H9 (cell line): ENCODE measurements around the gene PDZD2. TPM values are rescaled to one million over a fixed set of nuclear protein-coding genes. Genes with fewer than 3 reads are reported as not detected.

ENCODE experiments used
- DNase-seq: peaks from one replicate; pipeline ENCODE4 v3.0.0-alpha.2; 2017
- H2AFZ ChIP-seq: one replicate; pipeline ENCODE4 v1.6.1; 2013; ENCODE audit warnings: mild to moderate bottlenecking, low read length, control low read depth, moderate library complexity
- H2AK5ac ChIP-seq: 2 replicates; pipeline ENCODE4 v1.6.1; 2013; ENCODE audit warnings: low read length, control low read depth, mixed read lengths; ENCODE audit not compliant: insufficient read length
- H2BK120ac ChIP-seq: one replicate; pipeline ENCODE4 v1.6.1; 2013; ENCODE audit warnings: low read depth, mild to moderate bottlenecking, low read length, control low read depth, inconsistent platforms; ENCODE audit not compliant: poor library complexity, severe bottlenecking
- H2BK12ac ChIP-seq: 2 replicates; pipeline ENCODE4 v1.6.1; 2013; ENCODE audit warnings: low read length, control low read depth, mixed read lengths, low read depth; ENCODE audit not compliant: insufficient read length
- H2BK15ac ChIP-seq: 2 replicates; pipeline ENCODE4 v1.6.1; 2013; ENCODE audit warnings: low read depth, low read length, control low read depth
- H2BK20ac ChIP-seq: one replicate; pipeline ENCODE4 v1.6.1; 2013; ENCODE audit warnings: low read depth, mild to moderate bottlenecking, low read length, control low read depth, inconsistent platforms; ENCODE audit not compliant: poor library complexity, severe bottlenecking
- H2BK5ac ChIP-seq: 2 replicates; pipeline ENCODE4 v1.6.1; 2013; ENCODE audit warnings: low read length, control low read depth, mixed read lengths; ENCODE audit not compliant: insufficient read length
- H3K14ac ChIP-seq: 2 replicates; pipeline ENCODE4 v1.6.1; 2013; ENCODE audit warnings: low read length, control low read depth; ENCODE audit not compliant: insufficient read depth
- H3K18ac ChIP-seq: 2 replicates; pipeline ENCODE4 v1.6.1; 2013; ENCODE audit warnings: low read depth, mild to moderate bottlenecking, mixed read lengths, low read length, control low read depth; ENCODE audit not compliant: insufficient read length
- H3K23ac ChIP-seq: 2 replicates; pipeline ENCODE4 v1.6.1; 2013; ENCODE audit warnings: low read length, control low read depth, mixed read lengths, low read depth; ENCODE audit not compliant: insufficient read length
- H3K23me2 ChIP-seq: 2 replicates; pipeline ENCODE4 v1.6.1; 2013; ENCODE audit warnings: low read depth, mild to moderate bottlenecking, mixed read lengths, low read length, control low read depth; ENCODE audit not compliant: insufficient read length, poor library complexity, severe bottlenecking
- H3K27ac ChIP-seq: 2 replicates; pipeline ENCODE4 v1.5.1; 2013; ENCODE audit warnings: low read length, control low read depth, mixed read lengths, low read depth; ENCODE audit not compliant: insufficient read length
- H3K27me3 ChIP-seq: 2 replicates; pipeline ENCODE4 v1.6.1; 2013; ENCODE audit warnings: low read length, control low read depth, inconsistent platforms; ENCODE audit not compliant: insufficient read depth
- H3K4ac ChIP-seq: 2 replicates; pipeline ENCODE4 v1.6.1; 2013; ENCODE audit warnings: low read depth, mild to moderate bottlenecking, control low read depth, inconsistent platforms, low read length, moderate library complexity
- H3K4me1 ChIP-seq: 2 replicates; pipeline ENCODE4 v1.6.1; 2013; ENCODE audit warnings: low read length, control low read depth, inconsistent platforms; ENCODE audit not compliant: insufficient read depth
- H3K4me2 ChIP-seq: 2 replicates; pipeline ENCODE4 v1.6.1; 2013; ENCODE audit warnings: low read length, control low read depth, mixed read lengths; ENCODE audit not compliant: insufficient read length, insufficient read depth
- H3K56ac ChIP-seq: 2 replicates; pipeline ENCODE4 v1.6.1; 2013; ENCODE audit warnings: low read depth, mild to moderate bottlenecking, mixed read lengths, low read length, control low read depth; ENCODE audit not compliant: insufficient read length
- H3K79me1 ChIP-seq: 2 replicates; pipeline ENCODE4 v1.6.1; 2013; ENCODE audit warnings: low read depth, mild to moderate bottlenecking, moderate library complexity, low read length, control low read depth, inconsistent platforms; ENCODE audit not compliant: insufficient read depth, poor library complexity, severe bottlenecking
- H3K79me2 ChIP-seq: 2 replicates; pipeline ENCODE4 v1.6.1; 2013; ENCODE audit warnings: low read length, control low read depth, inconsistent platforms; ENCODE audit not compliant: insufficient read depth
- H3K9ac ChIP-seq: 2 replicates; pipeline ENCODE4 v1.6.1; 2013; ENCODE audit warnings: low read length, control low read depth, mixed read lengths; ENCODE audit not compliant: insufficient read length; ENCODE audit errors: extremely low read depth
- H3K9me3 ChIP-seq: one replicate; pipeline ENCODE4 v1.6.1; 2013; ENCODE audit warnings: low read depth, low read length, inconsistent platforms; ENCODE audit not compliant: control insufficient read depth
- H3T11ph ChIP-seq: one replicate; pipeline ENCODE4 v1.6.1; 2013; ENCODE audit warnings: mild to moderate bottlenecking, low read length, control low read depth, inconsistent platforms
- H4K20me1 ChIP-seq: one replicate; pipeline ENCODE4 v1.6.1; 2013; ENCODE audit not compliant: control insufficient read depth, insufficient read length, insufficient read depth
- H4K5ac ChIP-seq: 2 replicates; pipeline ENCODE4 v1.6.1; 2013; ENCODE audit warnings: low read depth, mild to moderate bottlenecking, mixed read lengths, low read length, control low read depth; ENCODE audit not compliant: insufficient read length
- H4K8ac ChIP-seq: replicated peaks from 2 replicates; pipeline ENCODE4 v1.6.1; 2013; ENCODE audit warnings: low read length, control low read depth, mixed read lengths, low read depth; ENCODE audit not compliant: insufficient read length
- H4K91ac ChIP-seq: 2 replicates; pipeline ENCODE4 v1.6.1; 2013; ENCODE audit warnings: low read depth, mild to moderate bottlenecking, moderate library complexity, mixed read lengths, low read length, control low read depth; ENCODE audit not compliant: insufficient read length
- H3K27ac Mint-ChIP-seq, 3 experiments: 2 replicates in 2 of 3; 3 replicates in 1 of 3; pipeline ENCODE4 v1.8.0; 2020 to 2021; ENCODE audit warnings: mixed read lengths in 3 of 3, mild to moderate bottlenecking in 1 of 3, moderate library complexity in 1 of 3
- H3K27me3 Mint-ChIP-seq: 2 replicates; pipeline ENCODE4 v1.8.0; 2021; ENCODE audit warnings: low read depth, mild to moderate bottlenecking, moderate library complexity, mixed read lengths
- H3K36me3 Mint-ChIP-seq, 3 experiments: 2 replicates in 2 of 3; 3 replicates in 1 of 3; pipeline ENCODE4 v1.8.0; 2020 to 2021; ENCODE audit warnings: low read depth in 3 of 3, mixed read lengths in 3 of 3; ENCODE audit not compliant: insufficient read depth in 1 of 3
- H3K4me1 Mint-ChIP-seq, 2 experiments: 2 replicates each; pipeline ENCODE4 v1.8.0; 2020; ENCODE audit warnings: mixed read lengths in 2 of 2
- H3K4me3 Mint-ChIP-seq, 2 experiments: 2 replicates in 1 of 2; 3 replicates in 1 of 2; pipeline ENCODE4 v1.8.0; 2020 to 2021; ENCODE audit warnings: mild to moderate bottlenecking in 2 of 2, mixed read lengths in 2 of 2, moderate library complexity in 1 of 2
- H3K9me3 Mint-ChIP-seq, 2 experiments: 2 replicates in 1 of 2; 3 replicates in 1 of 2; pipeline ENCODE4 v1.8.0; 2020; ENCODE audit warnings: mild to moderate bottlenecking in 2 of 2, mixed read lengths in 2 of 2, moderate library complexity in 1 of 2
- WGBS: extraction: QIAGEN DNeasy Blood & Tissue Kit; methylation state at CpG from one replicate; pipeline ENCODE4 v1.1.7; 2013; ENCODE audit warnings: missing lambda C conversion rate, low lambda C conversion rate, mixed read lengths; ENCODE audit not compliant: insufficient read length; ENCODE audit errors: extremely low coverage; 5-methylcytosine and 5-hydroxymethylcytosine counted together
- total RNA-seq: library from RNA; stranded (reverse); gene quantifications from 2 replicates; pipeline ENCODE4 v1.2.1, GENCODE V29; 2021
- TF ChIP-seq, protein P1 (sequence below): fragments of 200-600 bp; sonication (generic); conservative IDR thresholded peaks from 3 replicates; pipeline ENCODE4 v1.8.0; 2021; ENCODE audit warnings: antibody characterized with exemption, mild to moderate bottlenecking

Gene PDZD2
- total RNA-seq, 1 experiment from 2014 or later = 9.9 TPM

DNA sequence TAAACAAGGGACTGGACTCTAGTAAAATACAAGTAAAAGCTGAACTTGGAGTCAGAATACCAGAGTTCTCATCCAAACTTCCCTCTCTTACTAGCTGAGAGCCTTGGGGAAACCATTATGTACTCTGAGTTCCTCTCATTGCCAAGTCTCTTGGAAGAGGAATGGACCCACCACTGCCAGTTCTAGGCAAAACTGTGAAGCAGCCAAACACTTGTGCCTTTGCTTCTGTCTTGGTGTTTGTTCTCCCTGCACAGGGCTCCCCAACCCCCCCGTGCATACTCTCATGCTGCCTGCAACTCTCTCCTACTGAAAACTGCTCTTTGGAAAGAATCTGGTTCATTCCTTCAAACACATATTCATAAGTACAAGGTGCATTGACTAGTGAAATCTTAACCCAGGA lies 102.6 kb downstream of the PDZD2 start:
- Histone ChIP-seq H3K56ac (no peak overlapping the region), H3K9me3 (no peaks in the 10 kb centered on the region), H2AK5ac (no peak overlapping the region), H2BK12ac (no peak overlapping the region), H2BK20ac (no peak overlapping the region), H2BK5ac (no peak overlapping the region), H4K5ac (no peak overlapping the region), H3K23ac (no peak overlapping the region), H4K8ac (no peak overlapping the region), H3K27ac (no peak overlapping the region), H4K20me1 (no peaks in the 10 kb centered on the region), H3K4ac (no peak overlapping the region), H3K18ac (no peak overlapping the region), H2BK120ac (no peak overlapping the region), H3K79me1 (no peaks in the 10 kb centered on the region), H3T11ph (no peak overlapping the region), H3K14ac (no peak overlapping the region), H3K27me3 (no peaks in the 10 kb centered on the region), H3K4me2 (no peak overlapping the region), H3K23me2 (no peaks in the 10 kb centered on the region), H3K9ac (no peak overlapping the region), H3K79me2 (no peaks in the 10 kb centered on the region), H3K4me1 (no peaks in the 10 kb centered on the region), H4K91ac (no peak overlapping the region), H2BK15ac (no peak overlapping the region), H2AFZ (no peak overlapping the region)
- Mint-ChIP-seq H3K36me3 (peaks cover 4 to 18% (median 6%) of the 10 kb centered on the region in 3 experiments; a peak in 6 of 7 replicates), H3K27me3 (no peaks in the 10 kb centered on the region), H3K27ac (no peak overlapping the region; a peak in 1 of 7 replicates), H3K4me1 (no peaks in the 10 kb centered on the region), H3K4me3 (no peak overlapping the region), H3K9me3 (peaks cover 11 to 18% of the 10 kb centered on the region in 2 experiments)
- DNase-seq = no peak
- TF ChIP-seq, protein P1, sequence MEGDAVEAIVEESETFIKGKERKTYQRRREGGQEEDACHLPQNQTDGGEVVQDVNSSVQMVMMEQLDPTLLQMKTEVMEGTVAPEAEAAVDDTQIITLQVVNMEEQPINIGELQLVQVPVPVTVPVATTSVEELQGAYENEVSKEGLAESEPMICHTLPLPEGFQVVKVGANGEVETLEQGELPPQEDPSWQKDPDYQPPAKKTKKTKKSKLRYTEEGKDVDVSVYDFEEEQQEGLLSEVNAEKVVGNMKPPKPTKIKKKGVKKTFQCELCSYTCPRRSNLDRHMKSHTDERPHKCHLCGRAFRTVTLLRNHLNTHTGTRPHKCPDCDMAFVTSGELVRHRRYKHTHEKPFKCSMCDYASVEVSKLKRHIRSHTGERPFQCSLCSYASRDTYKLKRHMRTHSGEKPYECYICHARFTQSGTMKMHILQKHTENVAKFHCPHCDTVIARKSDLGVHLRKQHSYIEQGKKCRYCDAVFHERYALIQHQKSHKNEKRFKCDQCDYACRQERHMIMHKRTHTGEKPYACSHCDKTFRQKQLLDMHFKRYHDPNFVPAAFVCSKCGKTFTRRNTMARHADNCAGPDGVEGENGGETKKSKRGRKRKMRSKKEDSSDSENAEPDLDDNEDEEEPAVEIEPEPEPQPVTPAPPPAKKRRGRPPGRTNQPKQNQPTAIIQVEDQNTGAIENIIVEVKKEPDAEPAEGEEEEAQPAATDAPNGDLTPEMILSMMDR = no peak
- WGBS = no CpG with 5 or more reads among the region's 1 CpG
